Left kidney (tissue), 2 donors: ENCODE results near the gene TFEC. TPM values are rescaled to one million over a fixed set of nuclear protein-coding genes. Genes with fewer than 3 reads are reported as not detected.
"Not testable (repeated sequence)": the region's sequence is repeated elsewhere in the genome, so short reads cannot be mapped to it uniquely, and the experiment has no call there.

Source experiments
- DNase-seq: peaks from one replicate; pipeline ENCODE4 v3.0.0-alpha.2; 2013
- polyA plus RNA-seq: library from polyadenylated mRNA; unstranded; fragments of 120-200 nt; gene quantifications from one replicate; pipeline ENCODE4 v1.2.1, GENCODE V29; 2013; ENCODE audit not compliant: insufficient read length

TFEC gene
- polyA plus RNA-seq, 1 donor = 37.8 TPM

- DNase-seq = not testable (repeated sequence)
These were observed 100.8 kb downstream of the TFEC start for GRCh38 chr7:115929736-115930135.

- DNase-seq = no peak
These were observed 106.2 kb downstream of the TFEC start for GRCh38 chr7:115924411-115924810.

GRCh38 chr7:115920367-115920766, 110.2 kb downstream of the TFEC start:
- DNase-seq = no peak

GRCh38 chr7:115914951-115915350, 115.6 kb downstream of the TFEC start:
- no peak for DNase-seq

- no peak for DNase-seq
These were observed 119.1 kb downstream of the TFEC start for GRCh38 chr7:115911465-115911864.

- DNase-seq = peak; percentile 56
These were observed 119.9 kb downstream of the TFEC start for GRCh38 chr7:115910541-115911164.

GRCh38 chr7:115906731-115907130, 123.8 kb downstream of the TFEC start:
- DNase-seq = no peak

GRCh38 chr7:115889669-115889984, 140.9 kb downstream of the TFEC start:
- no peak for DNase-seq

GRCh38 chr7:115888981-115889668, 141.4 kb downstream of the TFEC start:
- DNase-seq = no peak

GRCh38 chr7:115885550-115885949, 145.0 kb downstream of the TFEC start:
- no peak for DNase-seq

Other genes with a start within 250 kb of the TFEC start
- 75.3 TPM for gene TES, start 179.8 kb upstream of the TFEC start, polyA plus RNA-seq